ENCODE results near the gene CFAP20. TPM values are rescaled to one million over a fixed set of nuclear protein-coding genes. Genes with fewer than 3 reads are reported as not detected.

CFAP20 gene
- total and polyA plus RNA-seq, 2 of the 13 experiments (the other 11 are each of a cell fraction or from before 2014, with no cell fraction given), result 73.1 to 87.4 TPM

DNA sequence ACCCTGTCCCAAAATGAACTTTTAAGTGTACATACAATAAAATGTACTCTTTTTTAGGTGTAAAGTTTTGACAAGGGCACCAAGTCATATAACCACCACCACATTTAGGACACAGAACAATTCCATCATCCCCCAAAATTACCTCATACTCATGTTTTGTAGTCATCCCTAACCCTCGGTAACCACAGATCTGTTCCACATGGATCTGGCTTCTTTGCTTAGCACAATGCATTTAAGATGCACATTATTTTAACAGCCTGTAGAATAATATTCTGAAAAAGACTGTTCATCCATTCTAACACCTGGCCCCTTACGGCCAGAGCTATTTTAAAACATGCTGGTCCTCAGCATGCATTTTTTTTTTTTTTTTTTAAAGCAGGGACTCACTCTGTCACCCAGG lies 25.2 kb upstream of the CFAP20 start:
- ChIA-PET CTCF (ENCODE audit: low intra/inter-chr PET ratio, low total read pairs) (no interaction called here), POLR2A (no interaction called here)
- no peak for ATAC-seq
- Histone ChIP-seq H3K27me3 (ENCODE audit: control insufficient read depth in 1 of 2, insufficient read depth in 2 of 2, low read length in 2 of 2) (no peaks in the 10 kb centered on the region), H3K9me3 (ENCODE audit: low read length) (no peaks in the 10 kb centered on the region), H3K4me2 (ENCODE audit: low read depth, low read length) (no peak overlapping the region), H2AFZ (ENCODE audit: low read length) (no peak overlapping the region), H3K4me1 (ENCODE audit: insufficient read depth, low read length) (peaks cover 9% of the 10 kb centered on the region), H4K20me1 (ENCODE audit: insufficient read depth, low read length) (no peaks in the 10 kb centered on the region), H3K9ac (ENCODE audit: insufficient read depth, low read depth, low read length) (no peak overlapping the region), H3K36me3 (replicated peaks in 1 of 2; ENCODE audit: control insufficient read depth in 1 of 2, insufficient read depth in 2 of 2, low read length in 2 of 2) (peaks cover 0 to 2% of the 10 kb centered on the region in 2 experiments; a peak in 2 of 5 replicates), H3K27ac (ENCODE audit: extremely low read length, insufficient read depth, low read length) (no peak overlapping the region), H3K79me2 (ENCODE audit: insufficient read depth, low read length) (no peaks in the 10 kb centered on the region), H3K4me3 (replicated peaks in 1 of 3; ENCODE audit: insufficient read depth in 1 of 3, low read depth in 2 of 3, low read length in 3 of 3) (no peak overlapping the region)
- no TSS peak for BruUV-seq (replicated peaks)
- no peak for FAIRE-seq
- no peak for DNase-seq (ENCODE audit: low spot score)
- TF ChIP-seq JDP2 (CRISPR knock-in tag; IDR thresholded peaks at IDR 0.05; ENCODE audit: borderline replicate concordance) (no peak), ZNF225 (CRISPR knock-in tag; IDR thresholded peaks at IDR 0.05) (no peak), HOXA7 (CRISPR knock-in tag; IDR thresholded peaks at IDR 0.05) (no peak), POLR2A (IDR thresholded peaks at IDR 0.05; ENCODE audit: insufficient read depth in 1 of 2, low read depth in 2 of 2, low read length in 2 of 2) (no peak), SIN3B (IDR thresholded peaks at IDR 0.05; ENCODE audit: low read length) (no peak), MXI1 (IDR thresholded peaks at IDR 0.05; ENCODE audit: borderline replicate concordance, low read depth, low read length) (no peak)
- WGBS (ENCODE audit: low lambda C conversion rate), result 78% methylated on average over 2 of the region's 2 CpGs
- in situ Hi-C loops (cut with HindIII; ENCODE audit: extremely low pct_ligation_motif_present, low pct_unique_long_range_greater_than_20kb), result no loop called here
- intact Hi-C loops (cut with micrococcal nuclease; ENCODE audit: unreplicated experiment), result no loop called here

DNA sequence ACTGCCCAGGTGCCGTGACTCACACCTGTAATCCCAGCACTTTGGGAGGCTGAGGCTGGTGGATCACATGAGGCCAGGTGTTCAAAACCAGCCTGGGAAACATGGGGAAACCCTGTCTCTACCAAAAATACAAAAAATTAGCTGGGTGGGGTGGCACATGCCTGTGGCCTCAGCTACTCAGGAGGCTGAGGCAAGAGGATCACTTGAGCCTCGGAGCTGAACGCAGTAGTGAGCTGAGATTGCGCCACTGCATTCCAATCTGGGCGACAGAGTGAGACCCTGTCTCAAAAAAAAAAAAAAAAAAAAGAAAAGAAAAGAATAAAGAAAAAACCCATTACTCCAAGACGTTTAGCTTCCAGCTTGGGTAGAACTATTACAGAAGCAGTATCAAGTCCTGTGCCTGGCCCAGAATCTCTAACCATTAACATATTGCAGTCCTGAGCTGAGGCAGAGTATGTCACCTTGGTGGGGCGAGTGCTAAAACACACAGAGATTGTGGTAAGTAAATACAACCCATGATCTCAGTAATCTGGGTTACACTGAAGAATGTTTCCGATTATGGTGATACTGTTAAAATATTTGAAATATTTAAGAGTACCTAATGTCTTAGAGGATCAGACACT lies 23.2 kb upstream of the CFAP20 start:
- in situ Hi-C loops (cut with HindIII; ENCODE audit: extremely low pct_ligation_motif_present, low pct_unique_long_range_greater_than_20kb), result no loop called here
- H2AFZ ChIP-seq (ENCODE audit: low read length), result no peak overlapping the region
- FAIRE-seq, result peak; percentile 56
- no peaks in the 10 kb centered on the region for H3K9me3 ChIP-seq (ENCODE audit: low read length)
- no peak overlapping the region for H3K9ac ChIP-seq (ENCODE audit: insufficient read depth, low read depth, low read length)
- POLR2A ChIA-PET, result interaction anchor here (0.6 to 1.2 kb wide), 2 partner anchors 24 to 254 kb away, joined by 3 to 8 read pairs; partner anchors contain the start of gene CFAP20
- no peaks in the 10 kb centered on the region for H3K79me2 ChIP-seq (ENCODE audit: insufficient read depth, low read length)
- H3K27me3 ChIP-seq (ENCODE audit: control insufficient read depth in 1 of 2, insufficient read depth in 2 of 2, low read length in 2 of 2), result no peaks in the 10 kb centered on the region
- H3K4me1 ChIP-seq (ENCODE audit: insufficient read depth, low read length), result peaks cover 9% of the 10 kb centered on the region
- 20% methylated on average over 8 of the region's 8 CpGs for WGBS (ENCODE audit: low lambda C conversion rate)
- intact Hi-C loops (cut with micrococcal nuclease; ENCODE audit: unreplicated experiment), result no loop called here
- H3K27ac ChIP-seq (ENCODE audit: extremely low read length, insufficient read depth, low read length), result no peak overlapping the region
- peak; percentile 37 for DNase-seq (ENCODE audit: low spot score)
- CTCF ChIA-PET (ENCODE audit: low intra/inter-chr PET ratio, low total read pairs), result no interaction called here
- no peaks in the 10 kb centered on the region for H4K20me1 ChIP-seq (ENCODE audit: insufficient read depth, low read length)
- peaks cover 0 to 2% of the 10 kb centered on the region in 2 experiments; a peak in 1 of 5 replicates for H3K36me3 ChIP-seq (replicated peaks in 1 of 2; ENCODE audit: control insufficient read depth in 1 of 2, insufficient read depth in 2 of 2, low read length in 2 of 2)
- no peak overlapping the region for H3K4me3 ChIP-seq (replicated peaks in 1 of 3; ENCODE audit: insufficient read depth in 1 of 3, low read depth in 2 of 3, low read length in 3 of 3)
- BruUV-seq (replicated peaks), result no TSS peak
- H3K4me2 ChIP-seq (ENCODE audit: low read depth, low read length), result no peak overlapping the region
- peak; percentile 80 for ATAC-seq
- TF ChIP-seq FOXA3 (CRISPR knock-in tag; IDR thresholded peaks at IDR 0.05) (0 out of 2 replicates have a peak, but pooled peaks have one; percentile 12), CEBPG (CRISPR knock-in tag; IDR thresholded peaks at IDR 0.05) (0 out of 2 replicates have a peak, but pooled peaks have one; percentile 18), ZNF564 (CRISPR knock-in tag; IDR thresholded peaks at IDR 0.05) (no peak), GFI1 (CRISPR knock-in tag; IDR thresholded peaks at IDR 0.05; ENCODE audit: borderline replicate concordance) (peak; percentile 41; the same call in 1 of the 2 replicates), TEAD3 (CRISPR knock-in tag; optimal IDR thresholded peaks at IDR 0.05; ENCODE audit: borderline replicate concordance) (peak; percentile 14)
- TF ChIP-seq, protein P1, sequence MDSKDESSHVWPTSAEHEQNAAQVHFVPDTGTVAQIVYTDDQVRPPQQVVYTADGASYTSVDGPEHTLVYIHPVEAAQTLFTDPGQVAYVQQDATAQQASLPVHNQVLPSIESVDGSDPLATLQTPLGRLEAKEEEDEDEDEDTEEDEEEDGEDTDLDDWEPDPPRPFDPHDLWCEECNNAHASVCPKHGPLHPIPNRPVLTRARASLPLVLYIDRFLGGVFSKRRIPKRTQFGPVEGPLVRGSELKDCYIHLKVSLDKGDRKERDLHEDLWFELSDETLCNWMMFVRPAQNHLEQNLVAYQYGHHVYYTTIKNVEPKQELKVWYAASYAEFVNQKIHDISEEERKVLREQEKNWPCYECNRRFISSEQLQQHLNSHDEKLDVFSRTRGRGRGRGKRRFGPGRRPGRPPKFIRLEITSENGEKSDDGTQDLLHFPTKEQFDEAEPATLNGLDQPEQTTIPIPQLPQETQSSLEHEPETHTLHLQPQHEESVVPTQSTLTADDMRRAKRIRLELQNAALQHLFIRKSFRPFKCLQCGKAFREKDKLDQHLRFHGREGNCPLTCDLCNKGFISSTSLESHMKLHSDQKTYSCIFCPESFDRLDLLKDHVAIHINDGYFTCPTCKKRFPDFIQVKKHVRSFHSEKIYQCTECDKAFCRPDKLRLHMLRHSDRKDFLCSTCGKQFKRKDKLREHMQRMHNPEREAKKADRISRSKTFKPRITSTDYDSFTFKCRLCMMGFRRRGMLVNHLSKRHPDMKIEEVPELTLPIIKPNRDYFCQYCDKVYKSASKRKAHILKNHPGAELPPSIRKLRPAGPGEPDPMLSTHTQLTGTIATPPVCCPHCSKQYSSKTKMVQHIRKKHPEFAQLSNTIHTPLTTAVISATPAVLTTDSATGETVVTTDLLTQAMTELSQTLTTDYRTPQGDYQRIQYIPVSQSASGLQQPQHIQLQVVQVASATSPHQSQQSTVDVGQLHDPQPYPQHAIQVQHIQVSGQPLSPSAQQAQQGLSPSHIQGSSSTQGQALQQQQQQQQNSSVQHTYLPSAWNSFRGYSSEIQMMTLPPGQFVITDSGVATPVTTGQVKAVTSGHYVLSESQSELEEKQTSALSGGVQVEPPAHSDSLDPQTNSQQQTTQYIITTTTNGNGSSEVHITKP (CRISPR knock-in tag; IDR thresholded peaks at IDR 0.05; ENCODE audit: low read depth), result no peak
- TF ChIP-seq, protein P2, sequence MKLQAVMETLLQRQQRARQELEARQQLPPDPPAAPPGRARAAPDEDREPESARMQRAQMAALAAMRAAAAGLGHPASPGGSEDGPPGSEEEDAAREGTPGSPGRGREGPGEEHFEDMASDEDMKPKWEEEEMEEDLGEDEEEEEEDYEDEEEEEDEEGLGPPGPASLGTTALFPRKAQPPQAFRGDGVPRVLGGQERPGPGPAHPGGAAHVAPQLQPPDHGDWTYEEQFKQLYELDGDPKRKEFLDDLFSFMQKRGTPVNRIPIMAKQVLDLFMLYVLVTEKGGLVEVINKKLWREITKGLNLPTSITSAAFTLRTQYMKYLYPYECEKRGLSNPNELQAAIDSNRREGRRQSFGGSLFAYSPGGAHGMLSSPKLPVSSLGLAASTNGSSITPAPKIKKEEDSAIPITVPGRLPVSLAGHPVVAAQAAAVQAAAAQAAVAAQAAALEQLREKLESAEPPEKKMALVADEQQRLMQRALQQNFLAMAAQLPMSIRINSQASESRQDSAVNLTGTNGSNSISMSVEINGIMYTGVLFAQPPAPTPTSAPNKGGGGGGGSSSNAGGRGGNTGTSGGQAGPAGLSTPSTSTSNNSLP (IDR thresholded peaks at IDR 0.05; ENCODE audit: low read depth, low read length), result 0 out of 2 replicates have a peak, but pooled peaks have one; percentile 19

Data from HepG2 (cell line).